Esophagus muscularis mucosa (tissue), 4 donors: ENCODE data around the gene ERG28. TPM values are rescaled to one million over a fixed set of nuclear protein-coding genes. Genes with fewer than 3 reads are reported as not detected.

Source experiments
- DNase-seq: peaks from one replicate; pipeline ENCODE4 v3.0.0-alpha.2; 2017; ENCODE audit errors: extremely low spot score
- H3K27ac ChIP-seq, 4 donors: fragments of 200-600 bp; sonication (generic); replicated peaks in 1 of 4; 1 replicate in 3 of 4; 2 replicates in 1 of 4; pipeline ENCODE4 v1.5.1; 2016 to 2019; ENCODE audit warnings: mild to moderate bottlenecking in 1 of 4
- H3K27me3 ChIP-seq, 4 donors: fragments of 200-600 bp; sonication (generic); one replicate each; pipeline versions ENCODE4 v1.5.1 to v1.6.0; 2016 to 2019
- H3K36me3 ChIP-seq, 4 donors: fragments of 200-600 bp; sonication (generic); one replicate each; pipeline ENCODE4 v1.5.1; 2016 to 2019
- H3K4me1 ChIP-seq, 4 donors: fragments of 200-600 bp; sonication (generic); one replicate each; pipeline ENCODE4 v1.5.1; 2016 to 2019
- H3K4me3 ChIP-seq, 4 donors: fragments of 200-600 bp; sonication (generic); 1 replicate in 2 of 4; 2 replicates in 2 of 4; pipeline ENCODE4 v1.5.1; 2016 to 2019; ENCODE audit warnings: mild to moderate bottlenecking in 4 of 4, moderate library complexity in 1 of 4
- H3K9me3 ChIP-seq, 4 donors: fragments of 200-600 bp; sonication (generic); 1 replicate in 3 of 4; 2 replicates in 1 of 4; pipeline ENCODE4 v1.5.1; 2016 to 2019
- CTCF ChIP-seq, 3 experiments: fragments of 200-600 bp in 2 of 3; fragments of 450-650 bp in 1 of 3; sonication (generic) in 2 of 3; IDR thresholded peaks; one replicate each; pipeline ENCODE4 v1.5.1; 2017 to 2019; ENCODE audit warnings: antibody characterized with exemption in 3 of 3, mild to moderate bottlenecking in 2 of 3, moderate library complexity in 1 of 3
- EP300 ChIP-seq: sonication (generic); formaldehyde crosslinking; IDR thresholded peaks from one replicate; pipeline ENCODE4 v1.6.1; 2017; ENCODE audit warnings: antibody characterized with exemption
- POLR2A ChIP-seq: fragments of 450-650 bp; IDR thresholded peaks from one replicate; pipeline ENCODE4 v1.6.1; 2017; ENCODE audit warnings: antibody characterized with exemption, moderate library complexity, mild to moderate bottlenecking, low read depth
- POLR2AphosphoS5 ChIP-seq, 2 donors: sonication (generic); formaldehyde crosslinking; IDR thresholded peaks; one replicate each; pipeline ENCODE4 v1.6.1; 2017; ENCODE audit warnings: antibody characterized with exemption in 2 of 2
- WGBS: methylation state at CpG from one replicate; pipeline ENCODE4 v1.1.5; 2018; 5-methylcytosine and 5-hydroxymethylcytosine counted together
- intact Hi-C: fragments of 100-400 bp; cut with DNase I; formaldehyde crosslinking; loops from one replicate; pipeline ENCODE4 v1.15.1; 2023
- total RNA-seq, 4 donors: library from RNA; depleted of rRNA; stranded (reverse); fragments of >200 nt; gene quantifications; one replicate each; pipeline versions ENCODE4 v1.1.0 to v1.2.1, GENCODE V29; 2016

ERG28 gene
- total RNA-seq, 4 donors from 2014 or later, result 6.0 to 7.5 (median 6.9) TPM

GRCh38 chr14:75626863-75627262 is 33.8 kb downstream of the ERG28 start:
- TF ChIP-seq CTCF (IDR thresholded peaks at IDR 0.05), result no peak
- TF ChIP-seq EP300, result no peak
- no peak for TF ChIP-seq POLR2A
- no peak for TF ChIP-seq POLR2AphosphoS5 (IDR thresholded peaks at IDR 0.05)
- intact Hi-C loops, result no loop called here
- H3K4me3 ChIP-seq, result no peak overlapping the region
- no peaks in the 10 kb centered on the region for H3K36me3 ChIP-seq
- no peak overlapping the region for H3K27ac ChIP-seq
- H3K27me3 ChIP-seq, result no peaks in the 10 kb centered on the region
- no peaks in the 10 kb centered on the region for H3K4me1 ChIP-seq
- no peaks in the 10 kb centered on the region for H3K9me3 ChIP-seq
- DNase-seq, result no peak
- 82% methylated on average over 3 of the region's 3 CpGs for WGBS

- H3K27ac ChIP-seq, result no peak overlapping the region
Measured at GRCh38 chr14:75626396-75626795, 34.3 kb downstream of the ERG28 start.

DNA sequence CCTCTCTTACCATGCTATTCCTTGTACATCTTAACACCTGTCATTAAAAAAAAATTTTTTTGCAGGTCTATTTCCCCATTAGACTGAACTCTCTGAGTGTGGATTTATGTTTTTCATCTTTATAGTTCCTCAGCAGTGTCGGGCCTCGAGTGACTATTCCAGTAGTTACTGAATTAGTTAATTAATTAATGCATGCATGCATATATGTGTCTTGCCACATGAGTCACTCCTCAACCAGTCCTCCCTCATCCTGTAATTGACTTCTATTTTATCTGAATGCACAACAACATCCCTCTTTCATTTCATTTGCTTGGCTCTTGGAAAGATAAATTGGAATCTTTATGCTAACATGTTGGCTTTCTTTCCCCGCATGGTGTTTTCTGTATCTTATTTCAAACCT is 35.6 kb downstream of the ERG28 start:
- no peak for TF ChIP-seq EP300
- no peak for TF ChIP-seq POLR2A
- no peak for TF ChIP-seq CTCF (IDR thresholded peaks at IDR 0.05)
- TF ChIP-seq POLR2AphosphoS5 (IDR thresholded peaks at IDR 0.05), result no peak
- H3K4me3 ChIP-seq, result no peak overlapping the region
- H3K36me3 ChIP-seq, result no peaks in the 10 kb centered on the region
- peaks cover 0 to 8% (median 4%) of the 10 kb centered on the region in 4 donors for H3K4me1 ChIP-seq
- H3K27me3 ChIP-seq, result no peaks in the 10 kb centered on the region
- H3K27ac ChIP-seq, result no peak overlapping the region
- intact Hi-C loops, result no loop called here
- no peak for DNase-seq
- WGBS, result 83% methylated on average over 3 of the region's 3 CpGs
- H3K9me3 ChIP-seq, result no peaks in the 10 kb centered on the region

More at GRCh38 chr14:75626396-75626795, 34.3 kb downstream of the ERG28 start:
- Histone ChIP-seq H3K9me3 (no peaks in the 10 kb centered on the region), H3K27me3 (no peaks in the 10 kb centered on the region), H3K36me3 (no peaks in the 10 kb centered on the region), H3K4me1 (no peaks in the 10 kb centered on the region), H3K4me3 (no peak overlapping the region)
- DNase-seq, result no peak
- TF ChIP-seq EP300, result no peak
- TF ChIP-seq POLR2A, result no peak
- TF ChIP-seq CTCF (IDR thresholded peaks at IDR 0.05), result no peak
- TF ChIP-seq POLR2AphosphoS5 (IDR thresholded peaks at IDR 0.05), result no peak
- intact Hi-C loops, result no loop called here
- WGBS, result 84% methylated on average over 3 of the region's 3 CpGs

- no peak for TF ChIP-seq CTCF (IDR thresholded peaks at IDR 0.05)
- TF ChIP-seq POLR2AphosphoS5 (IDR thresholded peaks at IDR 0.05), result no peak
- TF ChIP-seq POLR2A, result no peak
- TF ChIP-seq EP300, result no peak
- Histone ChIP-seq H3K36me3 (no peaks in the 10 kb centered on the region), H3K27ac (no peak overlapping the region), H3K27me3 (no peaks in the 10 kb centered on the region), H3K4me3 (no peak overlapping the region), H3K9me3 (no peaks in the 10 kb centered on the region), H3K4me1 (peaks cover 5 to 9% (median 6%) of the 10 kb centered on the region in 4 donors)
- intact Hi-C loops, result no loop called here
- no peak for DNase-seq
- 100% methylated on average over 1 of the region's 1 CpG for WGBS
Measured at GRCh38 chr14:75619548-75619947, 41.1 kb downstream of the ERG28 start.

DNA sequence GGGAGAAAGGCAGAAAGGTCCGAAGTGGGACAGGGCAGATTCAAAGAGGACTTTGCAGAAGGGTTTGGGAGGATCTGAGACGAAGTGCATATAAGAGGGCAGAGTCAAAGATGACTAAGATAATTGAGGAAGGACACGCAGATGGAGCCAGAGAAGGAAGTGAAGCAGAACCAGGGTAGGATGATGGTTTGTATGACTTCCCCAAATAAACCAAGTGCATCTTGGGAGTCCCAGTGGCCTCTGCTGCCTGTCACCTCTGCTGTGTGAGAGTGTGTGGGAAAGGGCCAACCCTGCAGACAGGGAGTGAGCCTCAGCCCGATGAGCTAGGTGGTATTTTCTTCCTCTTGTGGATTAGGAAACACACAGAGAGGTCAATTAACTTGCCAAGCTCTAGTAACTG is 45.5 kb downstream of the ERG28 start:
- no peaks in the 10 kb centered on the region for H3K9me3 ChIP-seq
- no peaks in the 10 kb centered on the region for H3K36me3 ChIP-seq
- peaks cover 2 to 16% (median 15%) of the 10 kb centered on the region in 4 donors for H3K4me1 ChIP-seq
- TF ChIP-seq EP300 (no peak), POLR2A (no peak), POLR2AphosphoS5 (IDR thresholded peaks at IDR 0.05) (no peak), CTCF (IDR thresholded peaks at IDR 0.05) (no peak)
- intact Hi-C loops, result no loop called here
- 82% methylated on average over 4 of the region's 4 CpGs for whole genome bisulfite sequencing
- DNase-seq, result no peak
- H3K27ac ChIP-seq, result peak overlapping the region in 1 of 4 donors; percentile 16
- no peaks in the 10 kb centered on the region for H3K27me3 ChIP-seq
- H3K4me3 ChIP-seq, result no peak overlapping the region
